ENCODE results near the gene MSH2. TPM values are rescaled to one million over a fixed set of nuclear protein-coding genes. Genes with fewer than 3 reads are reported as not detected.

MSH2 gene
- total and polyA plus RNA-seq, 2 of the 13 experiments (the other 11 are each of a cell fraction or from before 2014, with no cell fraction given): 19.9 to 76.3 TPM

DNA sequence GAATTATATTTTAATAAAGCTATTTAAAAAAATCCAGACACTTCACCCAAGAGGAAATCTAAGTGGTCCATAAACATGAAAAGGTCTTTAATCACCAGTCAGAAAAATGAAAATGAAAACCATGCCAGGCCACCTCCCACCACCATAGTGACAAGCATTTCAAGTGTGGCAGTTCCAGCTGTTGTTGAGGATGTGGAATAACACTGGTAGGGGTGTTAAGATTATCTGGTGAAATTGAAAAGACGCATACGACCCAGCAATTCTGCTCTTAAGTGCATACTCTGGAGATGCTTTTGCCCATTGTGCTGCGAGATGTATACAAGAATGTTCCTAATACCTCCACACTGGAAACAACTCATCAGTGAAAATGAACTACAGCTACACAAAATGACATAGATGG, 82.2 kb downstream of the MSH2 start:
- no peaks in the 10 kb centered on the region for H3K79me2 ChIP-seq (ENCODE audit: insufficient read depth, low read length)
- TSS peak; percentile 16 for BruUV-seq (replicated peaks)
- ATAC-seq: no peak
- H3K4me3 ChIP-seq (replicated peaks in 1 of 3; ENCODE audit: insufficient read depth in 1 of 3, low read depth in 2 of 3, low read length in 3 of 3): no peak overlapping the region
- no peak overlapping the region for H3K9ac ChIP-seq (ENCODE audit: insufficient read depth, low read depth, low read length)
- no peak for FAIRE-seq
- H4K20me1 ChIP-seq (ENCODE audit: insufficient read depth, low read length): no peaks in the 10 kb centered on the region
- POLR2A ChIA-PET: no interaction called here
- no peak overlapping the region for H2AFZ ChIP-seq (ENCODE audit: low read length)
- CTCF ChIA-PET (ENCODE audit: low intra/inter-chr PET ratio, low total read pairs): no interaction called here
- no peaks in the 10 kb centered on the region for H3K4me1 ChIP-seq (ENCODE audit: insufficient read depth, low read length)
- over 99% methylated on average over 3 of the region's 3 CpGs for WGBS (ENCODE audit: low lambda C conversion rate)
- DNase-seq (ENCODE audit: low spot score): no peak
- peaks cover 2 to 27% of the 10 kb centered on the region in 2 experiments for H3K36me3 ChIP-seq (replicated peaks in 1 of 2; ENCODE audit: control insufficient read depth in 1 of 2, insufficient read depth in 2 of 2, low read length in 2 of 2)
- no peaks in the 10 kb centered on the region for H3K9me3 ChIP-seq (ENCODE audit: low read length)
- no peak overlapping the region for H3K4me2 ChIP-seq (ENCODE audit: low read depth, low read length)
- intact Hi-C loops (cut with micrococcal nuclease; ENCODE audit: unreplicated experiment): no loop called here
- in situ Hi-C loops (cut with HindIII; ENCODE audit: extremely low pct_ligation_motif_present, low pct_unique_long_range_greater_than_20kb): no loop called here
- TF ChIP-seq AGO2 (optimal IDR thresholded peaks at IDR 0.05; ENCODE audit: low read depth, low read length) (no peak), TRIM24 (CRISPR knock-in tag; IDR thresholded peaks at IDR 0.05) (no peak), MYC (CRISPR knock-in tag; IDR thresholded peaks at IDR 0.05; ENCODE audit: borderline replicate concordance) (no peak), NR2F1 (CRISPR knock-in tag; IDR thresholded peaks at IDR 0.05) (no peak), ZNF225 (CRISPR knock-in tag; IDR thresholded peaks at IDR 0.05) (no peak), ZNF329 (CRISPR knock-in tag; IDR thresholded peaks at IDR 0.05; ENCODE audit: low read depth) (no peak), MXD4 (CRISPR knock-in tag; IDR thresholded peaks at IDR 0.05) (no peak), ZNF180 (CRISPR knock-in tag; IDR thresholded peaks at IDR 0.05; ENCODE audit: borderline replicate concordance, low read depth) (no peak), MAFK (conservative IDR thresholded peaks at IDR 0.05 in 1 of 2, IDR thresholded peaks at IDR 0.05 in 1 of 2; ENCODE audit: low read length in 2 of 2) (no peak), MIER2 (CRISPR knock-in tag; IDR thresholded peaks at IDR 0.05) (no peak), PCBP2 (optimal IDR thresholded peaks at IDR 0.05; ENCODE audit: low read depth, low read length, poor library complexity, severe bottlenecking) (no peak)
- TF ChIP-seq, protein P1, sequence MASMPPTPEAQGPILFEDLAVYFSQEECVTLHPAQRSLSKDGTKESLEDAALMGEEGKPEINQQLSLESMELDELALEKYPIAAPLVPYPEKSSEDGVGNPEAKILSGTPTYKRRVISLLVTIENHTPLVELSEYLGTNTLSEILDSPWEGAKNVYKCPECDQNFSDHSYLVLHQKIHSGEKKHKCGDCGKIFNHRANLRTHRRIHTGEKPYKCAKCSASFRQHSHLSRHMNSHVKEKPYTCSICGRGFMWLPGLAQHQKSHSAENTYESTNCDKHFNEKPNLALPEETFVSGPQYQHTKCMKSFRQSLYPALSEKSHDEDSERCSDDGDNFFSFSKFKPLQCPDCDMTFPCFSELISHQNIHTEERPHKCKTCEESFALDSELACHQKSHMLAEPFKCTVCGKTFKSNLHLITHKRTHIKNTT (CRISPR knock-in tag; IDR thresholded peaks at IDR 0.05): no peak
- TF ChIP-seq, protein P2, sequence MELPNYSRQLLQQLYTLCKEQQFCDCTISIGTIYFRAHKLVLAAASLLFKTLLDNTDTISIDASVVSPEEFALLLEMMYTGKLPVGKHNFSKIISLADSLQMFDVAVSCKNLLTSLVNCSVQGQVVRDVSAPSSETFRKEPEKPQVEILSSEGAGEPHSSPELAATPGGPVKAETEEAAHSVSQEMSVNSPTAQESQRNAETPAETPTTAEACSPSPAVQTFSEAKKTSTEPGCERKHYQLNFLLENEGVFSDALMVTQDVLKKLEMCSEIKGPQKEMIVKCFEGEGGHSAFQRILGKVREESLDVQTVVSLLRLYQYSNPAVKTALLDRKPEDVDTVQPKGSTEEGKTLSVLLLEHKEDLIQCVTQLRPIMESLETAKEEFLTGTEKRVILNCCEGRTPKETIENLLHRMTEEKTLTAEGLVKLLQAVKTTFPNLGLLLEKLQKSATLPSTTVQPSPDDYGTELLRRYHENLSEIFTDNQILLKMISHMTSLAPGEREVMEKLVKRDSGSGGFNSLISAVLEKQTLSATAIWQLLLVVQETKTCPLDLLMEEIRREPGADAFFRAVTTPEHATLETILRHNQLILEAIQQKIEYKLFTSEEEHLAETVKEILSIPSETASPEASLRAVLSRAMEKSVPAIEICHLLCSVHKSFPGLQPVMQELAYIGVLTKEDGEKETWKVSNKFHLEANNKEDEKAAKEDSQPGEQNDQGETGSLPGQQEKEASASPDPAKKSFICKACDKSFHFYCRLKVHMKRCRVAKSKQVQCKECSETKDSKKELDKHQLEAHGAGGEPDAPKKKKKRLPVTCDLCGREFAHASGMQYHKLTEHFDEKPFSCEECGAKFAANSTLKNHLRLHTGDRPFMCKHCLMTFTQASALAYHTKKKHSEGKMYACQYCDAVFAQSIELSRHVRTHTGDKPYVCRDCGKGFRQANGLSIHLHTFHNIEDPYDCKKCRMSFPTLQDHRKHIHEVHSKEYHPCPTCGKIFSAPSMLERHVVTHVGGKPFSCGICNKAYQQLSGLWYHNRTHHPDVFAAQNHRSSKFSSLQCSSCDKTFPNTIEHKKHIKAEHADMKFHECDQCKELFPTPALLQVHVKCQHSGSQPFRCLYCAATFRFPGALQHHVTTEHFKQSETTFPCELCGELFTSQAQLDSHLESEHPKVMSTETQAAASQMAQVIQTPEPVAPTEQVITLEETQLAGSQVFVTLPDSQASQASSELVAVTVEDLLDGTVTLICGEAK (IDR thresholded peaks at IDR 0.05): no peak
- TF ChIP-seq, protein P2 (CRISPR knock-in tag; IDR thresholded peaks at IDR 0.05): no peak
- no peaks in the 10 kb centered on the region for H3K27me3 ChIP-seq (ENCODE audit: control insufficient read depth in 1 of 2, insufficient read depth in 2 of 2, low read length in 2 of 2)
- no peak overlapping the region for H3K27ac ChIP-seq (ENCODE audit: extremely low read length, insufficient read depth, low read length)
